Hindlimb muscle (tissue), 1 donor: Measurements from ENCODE around the gene SGSH. TPM values are rescaled to one million over a fixed set of nuclear protein-coding genes. Genes with fewer than 3 reads are reported as not detected.
A peak's percentile ranks its signal among the peaks of the same experiment; 100 is the strongest.
"Not testable (repeated sequence)": the region's sequence is repeated elsewhere in the genome, so short reads cannot be mapped to it uniquely, and the experiment has no call there.

Experiments
- DNase-seq: peaks from one replicate; pipeline ENCODE4 v3.0.0-alpha.2; 2013
- polyA plus RNA-seq: library from polyadenylated mRNA; unstranded; fragments of 120-200 nt; gene quantifications from one replicate; pipeline ENCODE4 v1.2.1, GENCODE V29; 2013; ENCODE audit not compliant: insufficient read length

Gene SGSH
- 24.6 TPM for polyA plus RNA-seq

GRCh38 chr17:80220054-80220735, at the start of gene SGSH, which contains the start of gene SLC26A11:
Gene SGSH (minus strand): TSS chr17:80220333. CDS start chr17:80220313, 20 bp downstream.
Gene SLC26A11 (plus strand): TSS chr17:80220427. CDS start chr17:80221561, 1,134 bp downstream.
- DNase-seq, result peak; percentile 63

DNA sequence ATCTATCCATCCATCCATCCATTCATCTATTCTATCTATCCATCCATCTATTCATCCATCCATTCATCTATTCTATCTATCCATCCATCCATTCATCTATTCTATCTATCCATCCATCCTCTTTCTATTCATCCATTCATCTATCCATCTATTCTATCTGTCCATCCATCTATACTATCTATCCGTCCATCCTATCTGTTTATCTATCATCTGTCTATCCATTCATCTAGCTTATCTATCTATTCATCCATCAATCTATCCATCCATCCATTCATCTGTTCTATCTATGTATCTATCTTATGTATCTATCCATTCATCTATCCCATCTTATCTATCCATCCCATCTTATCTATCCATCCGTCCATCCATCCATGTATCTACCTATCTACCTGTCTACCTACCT, 49.3 kb upstream of the SGSH start:
- DNase-seq, result no peak

DNA sequence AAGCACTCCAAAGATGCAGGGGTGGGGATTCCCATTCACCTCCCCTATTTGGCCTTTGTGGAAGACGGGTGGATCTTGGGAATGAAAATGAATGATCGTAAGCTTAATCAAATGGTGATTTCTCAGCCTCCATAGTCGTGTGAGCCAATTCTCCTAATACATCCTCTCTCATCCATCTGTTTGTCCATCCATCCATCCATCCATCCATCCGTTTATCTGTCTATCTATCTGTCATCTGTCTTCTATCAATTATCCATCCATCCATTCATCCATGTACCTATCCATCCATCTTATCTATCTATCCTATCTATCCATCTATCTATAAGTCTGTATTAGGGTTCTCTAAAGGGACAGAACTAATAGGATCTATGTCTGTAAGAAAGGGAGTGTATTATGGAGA, 48.3 kb upstream of the SGSH start:
- DNase-seq, result no peak

- no peak for DNase-seq
These were observed 47.3 kb upstream of the SGSH start for GRCh38 chr17:80267391-80267790.

DNA sequence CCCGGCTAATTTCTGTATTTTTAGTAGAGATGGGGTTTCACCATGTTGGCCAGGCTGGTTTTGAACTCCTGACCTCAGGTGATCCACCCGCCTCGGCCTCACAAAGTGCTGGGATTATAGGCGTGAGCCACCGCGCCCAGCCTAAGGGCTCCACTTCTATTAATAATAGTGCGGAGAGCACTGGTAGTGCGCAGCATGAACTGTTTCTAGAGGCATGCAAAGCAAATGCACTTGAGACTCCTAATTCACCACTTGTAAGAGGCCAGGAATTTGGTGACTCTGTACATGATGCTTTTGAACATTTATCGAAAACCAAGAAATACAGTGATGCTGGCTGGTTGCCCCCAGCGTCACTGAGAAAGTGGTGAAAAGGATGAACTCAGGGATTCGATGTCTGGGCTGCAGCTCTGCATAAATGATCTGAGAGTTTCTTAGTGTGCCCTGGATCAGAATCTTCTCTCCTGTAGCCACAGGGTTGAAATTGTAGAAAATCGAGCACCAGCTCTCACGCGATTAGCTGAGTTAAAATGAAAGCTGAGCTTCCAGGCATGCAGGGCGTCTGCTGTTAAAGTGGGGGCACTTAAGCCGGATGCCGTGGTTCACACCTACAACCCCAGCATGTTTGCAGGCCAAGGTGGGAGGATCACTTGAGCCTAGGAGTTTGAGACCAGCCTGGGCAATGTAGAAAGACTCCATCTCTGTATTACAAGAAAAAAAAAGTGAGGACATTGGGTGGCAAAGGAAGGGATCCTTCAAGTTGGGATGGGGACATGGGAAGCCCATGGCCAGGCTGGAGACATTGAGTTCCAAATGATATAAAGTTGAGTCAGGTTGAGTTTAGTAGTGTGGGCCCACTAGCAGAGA, 45.3 kb upstream of the SGSH start:
- DNase-seq, result no peak

GRCh38 chr17:80264205-80265075, 44.3 kb upstream of the SGSH start:
- DNase-seq, result no peak

DNA sequence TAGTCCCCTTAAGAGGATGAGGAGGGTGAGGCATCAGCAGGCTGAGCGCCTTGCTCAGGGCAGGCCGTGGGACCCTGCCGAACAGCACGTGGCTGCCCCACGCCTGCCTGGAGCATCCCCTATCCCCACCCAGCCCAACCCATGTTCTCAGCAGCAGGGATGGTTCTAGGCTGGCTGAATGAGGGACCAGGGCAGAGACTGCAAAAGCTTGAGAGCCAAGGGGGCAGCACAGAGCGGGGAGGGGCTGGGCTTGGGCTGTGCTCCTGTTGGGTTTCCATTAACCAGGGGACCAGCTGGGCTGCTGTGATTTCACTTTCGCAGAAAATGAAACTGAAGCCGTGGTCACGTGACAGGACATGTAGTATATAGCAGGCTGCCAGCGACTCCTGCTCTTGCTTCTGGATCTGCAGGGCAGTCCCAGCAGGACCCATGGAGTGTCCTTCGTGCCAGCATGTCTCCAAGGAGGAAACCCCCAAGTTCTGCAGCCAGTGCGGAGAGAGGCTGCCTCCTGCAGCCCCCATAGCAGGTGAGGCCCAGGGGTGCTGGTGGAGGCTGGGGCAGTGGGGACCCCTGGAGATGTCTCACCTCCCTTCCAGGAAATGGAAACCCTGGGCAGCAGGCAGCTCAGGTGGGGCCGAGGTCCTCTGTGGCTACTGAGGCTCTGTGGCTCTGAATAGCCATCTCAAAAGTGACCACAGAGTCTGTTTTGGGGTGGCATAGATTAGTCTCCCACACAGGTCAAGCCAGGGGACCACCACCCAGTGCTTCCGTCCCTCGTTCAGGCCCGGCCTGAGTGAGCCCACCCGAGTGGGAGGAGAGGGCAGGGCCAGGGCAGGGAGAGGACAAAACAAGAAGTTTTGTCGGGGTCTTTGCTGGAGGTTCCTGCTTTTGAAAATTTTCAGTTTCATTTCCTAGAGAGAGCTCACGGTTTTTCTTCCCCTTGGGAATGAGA, 43.4 kb upstream of the SGSH start:
- peak; percentile 92 for DNase-seq

DNA sequence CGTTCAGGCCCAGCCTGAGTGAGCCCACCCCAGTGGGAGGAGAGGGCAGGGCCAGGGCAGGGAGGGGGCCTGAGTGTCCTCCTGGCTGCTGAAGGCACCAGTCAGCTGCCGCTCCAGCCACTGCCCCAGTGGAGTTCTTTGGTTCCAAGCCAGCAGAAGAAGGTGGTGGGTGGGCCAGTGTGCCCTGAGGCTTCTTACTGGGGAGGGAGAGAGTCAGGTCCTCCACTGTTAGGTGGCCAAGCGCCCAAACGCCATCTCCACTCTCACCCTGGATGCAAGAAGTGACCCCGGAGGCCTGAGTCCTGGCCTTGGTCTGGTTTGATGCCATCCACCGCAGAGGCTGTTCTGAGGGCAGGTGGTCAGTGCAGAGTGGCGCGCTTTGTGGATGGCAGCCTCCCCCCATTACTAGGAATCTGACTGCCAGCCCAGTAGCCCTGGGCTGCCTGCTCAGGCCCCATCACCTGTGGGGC, 42.7 kb upstream of the SGSH start:
- no peak for DNase-seq

- DNase-seq, result no peak
These were observed 42.2 kb upstream of the SGSH start for GRCh38 chr17:80262291-80262690.

GRCh38 chr17:80261895-80262279, 41.8 kb upstream of the SGSH start:
- no peak for DNase-seq

GRCh38 chr17:80261159-80261894, 41.2 kb upstream of the SGSH start:
- peak; percentile 52 for DNase-seq

DNA sequence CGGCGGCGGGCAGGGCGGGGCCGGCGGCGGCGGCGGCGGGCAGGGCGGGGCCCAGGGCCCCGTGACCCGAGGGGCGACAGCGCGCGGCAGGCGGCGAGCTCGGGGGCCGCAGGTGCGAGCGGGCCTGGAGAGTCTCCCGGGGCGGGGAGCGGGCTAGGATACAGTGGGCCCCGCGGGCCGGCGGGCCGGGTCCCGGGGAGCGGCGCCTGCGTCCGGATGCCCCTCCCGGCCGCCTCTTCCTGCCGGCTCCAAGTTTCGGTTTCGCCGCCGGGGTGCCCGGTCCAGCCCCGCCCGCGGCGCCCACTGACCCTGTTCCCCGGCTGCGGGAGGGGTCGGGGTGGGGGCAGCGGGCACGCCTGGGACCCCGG, 40.6 kb upstream of the SGSH start, which contains the start of gene RNF213:
TSS of gene RNF213 (plus strand) at position 62 of the 368 bp plus-strand sequence. CDS start 2,830 bp downstream, outside the sequence.
- peak; percentile 42 for DNase-seq

- DNase-seq, result peak; percentile 68
These were observed 40.0 kb upstream of the SGSH start for GRCh38 chr17:80260069-80260535.

DNA sequence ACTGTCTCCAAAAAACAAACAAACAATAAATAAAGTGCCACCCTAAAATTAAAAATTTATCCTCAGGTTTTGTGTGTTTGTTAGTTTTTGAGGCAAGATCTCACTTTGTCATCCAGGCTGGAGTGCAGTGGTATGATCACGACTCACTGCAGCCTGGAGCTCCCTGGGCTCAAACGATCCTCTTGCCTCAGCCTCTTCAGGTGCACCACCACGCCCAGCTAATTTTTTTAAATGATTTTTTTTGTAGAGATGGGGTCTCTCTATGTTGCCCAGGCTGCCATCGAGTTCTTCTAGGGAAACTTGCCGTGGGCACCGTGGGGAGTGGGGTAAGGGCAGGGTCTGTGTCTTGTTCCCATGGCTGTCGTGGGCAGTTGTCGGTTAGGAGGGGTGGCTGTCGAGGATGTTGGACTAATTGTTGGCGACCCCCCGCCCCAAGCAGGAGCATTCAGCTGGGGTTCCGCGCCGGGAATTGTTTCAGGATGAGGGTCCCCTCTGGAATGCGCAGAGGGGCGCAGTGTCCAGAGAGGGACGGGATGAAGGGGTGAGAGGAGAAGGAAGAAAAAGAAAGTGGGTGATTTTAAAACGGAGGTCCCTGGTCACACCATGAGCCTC, 39.4 kb upstream of the SGSH start:
- no peak for DNase-seq

DNA sequence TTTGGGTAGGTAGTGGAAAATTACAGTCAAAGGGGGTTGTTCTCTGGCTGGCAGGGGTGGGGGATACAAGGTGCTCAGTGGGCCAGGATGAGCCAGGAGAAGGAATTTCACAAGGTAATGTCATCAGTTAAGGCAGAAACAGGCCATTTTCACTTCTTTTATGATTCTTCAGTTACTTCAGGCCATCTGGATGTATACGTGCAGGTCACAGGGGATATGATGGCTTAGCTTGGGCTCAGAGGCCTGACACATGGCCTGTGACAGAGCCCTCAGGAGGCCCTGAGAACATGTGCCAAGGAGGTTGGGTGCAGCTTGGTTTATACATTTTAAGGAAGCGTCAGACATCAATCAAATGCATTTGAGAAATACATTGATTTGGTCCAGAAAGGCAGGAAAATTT, 38.2 kb upstream of the SGSH start:
- DNase-seq, result not testable (repeated sequence)

- DNase-seq, result no peak
These were observed 37.6 kb upstream of the SGSH start for GRCh38 chr17:80257716-80258213.

GRCh38 chr17:80256034-80256350, 35.9 kb upstream of the SGSH start:
- DNase-seq, result no peak

DNA sequence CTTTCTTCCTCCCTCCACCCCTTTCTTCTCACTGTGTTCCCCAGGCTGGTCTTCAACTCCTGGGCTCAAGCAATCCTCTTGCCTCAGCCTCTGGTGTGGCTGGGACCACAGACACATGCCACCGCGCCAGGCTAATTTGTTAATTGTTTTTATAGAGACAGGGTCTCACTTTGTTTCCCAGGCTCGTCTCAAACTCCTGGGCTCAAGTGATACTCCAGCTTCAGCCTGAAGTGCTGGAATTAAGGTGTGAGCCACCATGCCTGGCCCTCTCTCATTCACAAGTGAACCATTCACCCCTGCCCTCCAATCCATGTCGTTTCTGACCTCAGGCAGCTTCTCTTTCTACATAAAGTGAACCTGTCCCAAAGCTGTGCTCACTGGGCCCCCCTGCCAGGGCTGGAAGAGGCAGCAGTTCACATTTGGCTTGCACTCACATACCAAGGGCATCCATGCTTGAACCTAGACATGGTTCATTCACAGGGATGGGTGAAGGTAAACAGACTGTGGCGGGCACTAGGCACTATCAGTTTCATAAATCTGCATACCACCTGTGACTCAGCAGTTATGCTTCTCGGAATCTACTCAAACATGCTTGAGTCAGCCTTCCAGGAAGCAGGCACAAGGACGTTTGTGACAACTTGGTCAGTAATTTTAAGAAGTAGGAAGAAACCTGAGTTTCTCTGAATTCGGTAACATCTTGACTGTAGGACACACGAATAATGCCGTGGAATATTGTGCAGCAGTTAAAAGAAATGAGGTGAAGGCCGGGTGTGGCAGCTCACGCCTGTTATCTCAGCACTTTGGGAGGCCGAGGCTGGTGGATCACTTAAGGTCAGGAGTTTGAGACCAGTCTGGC, 34.5 kb upstream of the SGSH start:
- DNase-seq, result no peak
